Stimulated activated CD4-positive, alpha-beta T cell treated with anti-CD3 and anti-CD28 coated beads, TNF-alpha, amount 100 ng/mL, for 4 hours (primary cell): ENCODE data around the gene CDC20B.
"Not testable (repeated sequence)": the region's sequence is repeated elsewhere in the genome, so short reads cannot be mapped to it uniquely, and the experiment has no call there.

ENCODE experiments used
- DNase-seq, 3 experiments: peaks; one replicate each; pipeline ENCODE4 v3.0.0-alpha.2; 2020; ENCODE audit warnings: low read depth in 3 of 3

CDC20B gene

GRCh38 chr5:55104036-55104772 is 68.8 kb downstream of the CDC20B start:
- DNase-seq: no peak

GRCh38 chr5:55102348-55102747 is 70.6 kb downstream of the CDC20B start, which contains the start of gene GZMA:
TSS of gene GZMA (plus strand) at chr5:55102646. CDS start at chr5:55102683, 37 bp downstream.
- no peak for DNase-seq

- DNase-seq: no peak
These were observed 71.3 kb downstream of the CDC20B start for GRCh38 chr5:55101556-55102276.

- not testable (repeated sequence) for DNase-seq
These were observed 71.8 kb downstream of the CDC20B start for GRCh38 chr5:55101148-55101547.

GRCh38 chr5:55096861-55097260 is 76.1 kb downstream of the CDC20B start:
- no peak for DNase-seq

- no peak for DNase-seq
These were observed 76.8 kb downstream of the CDC20B start for GRCh38 chr5:55096182-55096581.

- DNase-seq: not testable (repeated sequence)
These were observed 82.0 kb downstream of the CDC20B start for GRCh38 chr5:55091011-55091410.

- DNase-seq: not testable (repeated sequence)
These were observed 83.7 kb downstream of the CDC20B start for GRCh38 chr5:55089301-55089700.

- DNase-seq: no peak
These were observed 91.4 kb downstream of the CDC20B start for GRCh38 chr5:55081541-55081940.

- DNase-seq: no peak
These were observed 99.8 kb downstream of the CDC20B start for GRCh38 chr5:55073211-55073610.

- no peak for DNase-seq
These were observed 100.3 kb downstream of the CDC20B start for GRCh38 chr5:55072666-55073065.

GRCh38 chr5:55071413-55071812 is 101.6 kb downstream of the CDC20B start:
- DNase-seq: no peak

GRCh38 chr5:55070968-55071367 is 102.0 kb downstream of the CDC20B start:
- DNase-seq: no peak

GRCh38 chr5:55066277-55066676 is 106.7 kb downstream of the CDC20B start:
- DNase-seq: no peak

- no peak for DNase-seq
These were observed 108.5 kb downstream of the CDC20B start for GRCh38 chr5:55064523-55064922.

- DNase-seq: no peak
These were observed 109.1 kb downstream of the CDC20B start for GRCh38 chr5:55063899-55064298.

GRCh38 chr5:55063220-55063863 is 109.6 kb downstream of the CDC20B start:
- no peak for DNase-seq
